Natural killer cell (primary cell): ENCODE data around the gene NUDT2. TPM values are rescaled to one million over a fixed set of nuclear protein-coding genes. Genes with fewer than 3 reads are reported as not detected.

Experiments used
- ATAC-seq, 3 donors: fragments of 150-1000 bp in 2 of 3; fragments of 200-7000 bp in 1 of 3; cut with Tn5 transposase; 1 replicate in 1 of 3; 2 replicates in 2 of 3; pipeline ENCODE4 v1.10.0; 2021; ENCODE audit warnings: mild to moderate bottlenecking in 2 of 3, moderate library complexity in 2 of 3
- DNase-seq, 2 donors: peaks; one replicate each; pipeline versions ENCODE4 v3.0.0 to v3.0.0-alpha.2; 2013 to 2021; ENCODE audit warnings: mixed read lengths in 1 of 2
- H3K27ac ChIP-seq: one replicate; pipeline ENCODE4 v1.5.1; 2013; ENCODE audit warnings: mild to moderate bottlenecking, low read length
- H3K27me3 ChIP-seq: one replicate; pipeline ENCODE4 v1.6.1; 2013; ENCODE audit warnings: low read length; ENCODE audit not compliant: control insufficient read depth, insufficient read depth
- H3K36me3 ChIP-seq: one replicate; pipeline ENCODE4 v1.6.1; 2013; ENCODE audit warnings: low read length; ENCODE audit not compliant: control insufficient read depth, insufficient read depth
- H3K4me1 ChIP-seq: one replicate; pipeline ENCODE4 v1.6.1; 2013; ENCODE audit warnings: low read length; ENCODE audit not compliant: control insufficient read depth, insufficient read depth
- H3K4me3 ChIP-seq: one replicate; pipeline ENCODE4 v1.5.1; 2013; ENCODE audit warnings: low read length
- H3K9me3 ChIP-seq: one replicate; pipeline ENCODE4 v1.6.1; 2013; ENCODE audit warnings: low read length; ENCODE audit not compliant: control insufficient read depth, insufficient read depth
- H3K27ac Mint-ChIP-seq, 2 donors: one replicate each; pipeline ENCODE4 v1.8.0; 2022; ENCODE audit warnings: mild to moderate bottlenecking in 2 of 2, mixed read lengths in 2 of 2, moderate library complexity in 1 of 2
- H3K27me3 Mint-ChIP-seq, 2 donors: one replicate each; pipeline ENCODE4 v1.8.0; 2022; ENCODE audit warnings: low read depth in 2 of 2, mixed read lengths in 2 of 2
- H3K36me3 Mint-ChIP-seq: one replicate; pipeline ENCODE4 v1.8.0; 2022; ENCODE audit warnings: mixed read lengths
- H3K4me1 Mint-ChIP-seq, 2 donors: one replicate each; pipeline ENCODE4 v1.8.0; 2022; ENCODE audit warnings: mixed read lengths in 2 of 2
- H3K4me3 Mint-ChIP-seq: one replicate; pipeline ENCODE4 v1.8.0; 2022; ENCODE audit warnings: mild to moderate bottlenecking, moderate library complexity, mixed read lengths
- H3K9me3 Mint-ChIP-seq, 2 donors: one replicate each; pipeline ENCODE4 v1.8.0; 2022; ENCODE audit warnings: mixed read lengths in 2 of 2
- CTCF ChIP-seq: fragments of 200-600 bp; IDR thresholded peaks from one replicate; pipeline ENCODE4 v1.8.0; 2022; ENCODE audit warnings: antibody characterized with exemption
- WGBS: methylation state at CpG from one replicate; pipeline ENCODE4 v1.1.7; 2013; ENCODE audit warnings: missing lambda C conversion rate; ENCODE audit not compliant: insufficient coverage; 5-methylcytosine and 5-hydroxymethylcytosine counted together
- intact Hi-C: fragments of 100-400 bp; cut with micrococcal nuclease; formaldehyde crosslinking; loops from one replicate; pipeline ENCODE4 v1.14.2; 2022
- total RNA-seq, 4 donors: library from RNA; stranded (reverse); fragments of 120-200 nt in 1 of 4; gene quantifications; one replicate each; pipeline versions ENCODE4 v1.2.3 to v1.2.4, GENCODE V29; 2013 to 2022

NUDT2 gene
- total RNA-seq, 3 donors from 2014 or later (not counting 1 experiment from before 2014, with no cell fraction given) = 8.5 to 15.7 (median 9.4) TPM

- 1% methylated on average over 19 of the region's 21 CpGs for WGBS
- peak overlapping the region; percentile 54 for H3K4me3 ChIP-seq
- H3K27me3 ChIP-seq = no peaks in the 10 kb centered on the region
- intact Hi-C loops = loop anchor here (5.0 to 10.0 kb wide), 3 partner anchors 250 to 560 kb away; partner anchors contain the start of genes DCAF12, UBAP2 and UBE2R2
- peaks cover 44% of the 10 kb centered on the region for H3K4me1 ChIP-seq
- H3K9me3 Mint-ChIP-seq = no peaks in the 10 kb centered on the region
- H3K36me3 Mint-ChIP-seq = no peaks in the 10 kb centered on the region
- peak overlapping the region; percentile 90 for H3K4me3 Mint-ChIP-seq
- ATAC-seq (no peak), DNase-seq (no peak)
- peak overlapping the region; percentile 21 to 82 for H3K27ac Mint-ChIP-seq
- H3K4me1 Mint-ChIP-seq = peaks cover 44 to 49% of the 10 kb centered on the region in 2 donors
- H3K27ac ChIP-seq = no peak overlapping the region
- no peak for TF ChIP-seq CTCF
- no peaks in the 10 kb centered on the region for H3K9me3 ChIP-seq
- peaks cover 0 to 6% of the 10 kb centered on the region in 2 donors for H3K27me3 Mint-ChIP-seq
- H3K36me3 ChIP-seq = no peaks in the 10 kb centered on the region
These were observed 48.0 kb downstream of the NUDT2 start for GRCh38 chr9:34377404-34377746.

- Mint-ChIP-seq H3K4me1 (peaks cover 44 to 49% of the 10 kb centered on the region in 2 donors), H3K9me3 (no peaks in the 10 kb centered on the region), H3K4me3 (peak overlapping the region; percentile 43), H3K27me3 (peaks cover 5 to 6% of the 10 kb centered on the region in 2 donors), H3K36me3 (no peaks in the 10 kb centered on the region), H3K27ac (peak overlapping the region in 1 of 2 donors; percentile 15)
- no peak for ATAC-seq
- H3K4me3 ChIP-seq = no peak overlapping the region
- intact Hi-C loops = loop anchor here (5.0 to 10.0 kb wide), 3 partner anchors 251 to 561 kb away; partner anchors contain the start of genes DCAF12, UBAP2 and UBE2R2
- peaks cover 44% of the 10 kb centered on the region for H3K4me1 ChIP-seq
- WGBS = 90% methylated on average over 3 of the region's 3 CpGs
- TF ChIP-seq CTCF = no peak
- H3K9me3 ChIP-seq = no peaks in the 10 kb centered on the region
- no peak for DNase-seq
- no peak overlapping the region for H3K27ac ChIP-seq
- no peaks in the 10 kb centered on the region for H3K36me3 ChIP-seq
- H3K27me3 ChIP-seq = no peaks in the 10 kb centered on the region
These were observed 49.1 kb downstream of the NUDT2 start for GRCh38 chr9:34378376-34379060.

GRCh38 chr9:34379334-34380033, 50.1 kb downstream of the NUDT2 start:
- TF ChIP-seq CTCF = peak; percentile 92
- Histone ChIP-seq H3K4me3 (peak overlapping the region; percentile 34), H3K36me3 (no peaks in the 10 kb centered on the region), H3K9me3 (no peaks in the 10 kb centered on the region), H3K4me1 (peaks cover 44% of the 10 kb centered on the region), H3K27me3 (no peaks in the 10 kb centered on the region), H3K27ac (no peak overlapping the region)
- Mint-ChIP-seq H3K4me3 (peak overlapping the region; percentile 87), H3K36me3 (no peaks in the 10 kb centered on the region), H3K27me3 (peaks cover 5 to 11% of the 10 kb centered on the region in 2 donors), H3K4me1 (peaks cover 44 to 49% of the 10 kb centered on the region in 2 donors), H3K27ac (peak overlapping the region; percentile 1 to 72), H3K9me3 (no peaks in the 10 kb centered on the region)
- DNase-seq (peak; percentile 78 to 95), ATAC-seq (peak; percentile 48 to 67 (median 52))
- intact Hi-C loops = loop anchor here (2.0 to 10.0 kb wide), 4 partner anchors 79 to 562 kb away; partner anchors contain the start of genes DCAF12, DNAI1, FAM219A and UBAP2
- 3% methylated on average over 35 of the region's 35 CpGs for WGBS
